Tibial artery (tissue), 4 donors: ENCODE measurements around the gene FAM131B.

Source experiments
- DNase-seq, 2 donors: peaks; one replicate each; pipeline ENCODE4 v3.0.0-alpha.2; 2019
- H3K27ac ChIP-seq, 2 donors: fragments of 200-600 bp; sonication (generic) in 1 of 2; 1 replicate in 1 of 2; 2 replicates in 1 of 2; pipeline ENCODE4 v1.5.1; 2018 to 2019; ENCODE audit warnings: mild to moderate bottlenecking in 1 of 2
- H3K27me3 ChIP-seq, 2 donors: fragments of 200-600 bp; sonication (generic) in 1 of 2; one replicate each; pipeline versions ENCODE4 v1.5.1 to v1.6.0; 2016 to 2019
- H3K36me3 ChIP-seq, 3 donors: fragments of 200-600 bp; sonication (generic) in 2 of 3; one replicate each; pipeline ENCODE4 v1.5.1; 2016 to 2019; ENCODE audit warnings: mild to moderate bottlenecking in 2 of 3
- H3K4me1 ChIP-seq, 4 donors: fragments of 200-600 bp; sonication (generic) in 2 of 4; 1 replicate in 3 of 4; 2 replicates in 1 of 4; pipeline ENCODE4 v1.5.1; 2016 to 2019
- H3K4me3 ChIP-seq, 2 donors: fragments of 200-600 bp; sonication (generic) in 1 of 2; 1 replicate in 1 of 2; 2 replicates in 1 of 2; pipeline ENCODE4 v1.5.1; 2018 to 2019; ENCODE audit warnings: mild to moderate bottlenecking in 2 of 2
- H3K9me3 ChIP-seq, 3 donors: fragments of 200-600 bp; sonication (generic) in 1 of 3; one replicate each; pipeline ENCODE4 v1.5.1; 2016 to 2019
- intact Hi-C: fragments of 100-400 bp; cut with DNase I; formaldehyde crosslinking; loops from one replicate; pipeline ENCODE4 v1.15.0; 2023; ENCODE audit warnings: low total_unique reads
- TF ChIP-seq, protein P1 (sequence below), 2 experiments: fragments of 200-600 bp in 1 of 2; fragments of 450-650 bp in 1 of 2; IDR thresholded peaks; one replicate each; pipeline ENCODE4 v1.5.1; 2017 to 2019; ENCODE audit warnings: antibody characterized with exemption in 2 of 2, mild to moderate bottlenecking in 1 of 2, moderate library complexity in 1 of 2

Gene FAM131B

DNA sequence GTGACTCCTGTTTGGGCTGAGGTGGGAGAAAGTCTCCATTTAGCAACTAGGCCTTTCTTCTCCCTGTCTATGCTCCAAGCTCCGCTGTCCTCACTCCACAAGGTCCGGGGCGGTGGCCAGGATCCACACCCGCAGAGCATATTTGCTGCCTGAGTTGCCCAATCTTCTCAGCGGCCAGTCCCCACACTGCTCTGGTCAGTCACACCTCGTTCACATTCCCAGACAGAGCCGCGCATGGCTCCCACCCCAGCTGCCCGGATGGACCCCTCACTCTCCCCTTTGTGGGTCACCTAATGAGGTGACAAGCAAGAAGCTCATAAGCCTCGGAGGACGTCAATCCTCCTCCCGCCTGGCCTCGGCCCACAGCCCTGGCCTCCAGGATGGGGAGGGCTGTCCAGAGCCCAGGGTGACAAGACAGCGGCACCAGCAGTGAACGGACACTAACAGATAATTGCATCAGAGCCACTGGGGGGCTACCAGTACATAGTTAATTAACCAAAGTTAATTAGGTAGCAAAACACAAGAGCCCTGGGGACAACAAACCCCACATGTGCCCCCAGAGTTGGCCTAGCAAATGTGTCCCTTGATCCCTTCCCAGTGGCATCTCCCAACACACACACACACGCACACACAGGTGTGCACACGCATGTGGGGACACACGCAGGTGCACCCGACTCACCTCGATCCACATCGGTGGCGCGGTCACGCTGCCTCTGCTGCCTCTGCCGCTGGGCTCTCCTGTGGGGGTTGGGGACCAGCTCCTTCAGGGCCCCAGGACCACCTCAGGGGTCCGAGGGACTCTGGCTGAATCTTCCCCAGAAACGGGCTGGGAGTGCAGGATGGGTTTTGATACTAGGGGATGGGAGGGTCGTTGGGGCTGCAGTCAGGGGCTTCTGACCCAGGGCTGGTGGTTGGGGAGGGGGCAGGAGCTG, 34.4 kb upstream of the FAM131B start:
- TF ChIP-seq, protein P1, sequence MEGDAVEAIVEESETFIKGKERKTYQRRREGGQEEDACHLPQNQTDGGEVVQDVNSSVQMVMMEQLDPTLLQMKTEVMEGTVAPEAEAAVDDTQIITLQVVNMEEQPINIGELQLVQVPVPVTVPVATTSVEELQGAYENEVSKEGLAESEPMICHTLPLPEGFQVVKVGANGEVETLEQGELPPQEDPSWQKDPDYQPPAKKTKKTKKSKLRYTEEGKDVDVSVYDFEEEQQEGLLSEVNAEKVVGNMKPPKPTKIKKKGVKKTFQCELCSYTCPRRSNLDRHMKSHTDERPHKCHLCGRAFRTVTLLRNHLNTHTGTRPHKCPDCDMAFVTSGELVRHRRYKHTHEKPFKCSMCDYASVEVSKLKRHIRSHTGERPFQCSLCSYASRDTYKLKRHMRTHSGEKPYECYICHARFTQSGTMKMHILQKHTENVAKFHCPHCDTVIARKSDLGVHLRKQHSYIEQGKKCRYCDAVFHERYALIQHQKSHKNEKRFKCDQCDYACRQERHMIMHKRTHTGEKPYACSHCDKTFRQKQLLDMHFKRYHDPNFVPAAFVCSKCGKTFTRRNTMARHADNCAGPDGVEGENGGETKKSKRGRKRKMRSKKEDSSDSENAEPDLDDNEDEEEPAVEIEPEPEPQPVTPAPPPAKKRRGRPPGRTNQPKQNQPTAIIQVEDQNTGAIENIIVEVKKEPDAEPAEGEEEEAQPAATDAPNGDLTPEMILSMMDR (IDR thresholded peaks at IDR 0.05): no peak
- intact Hi-C loops: no loop called here

DNA sequence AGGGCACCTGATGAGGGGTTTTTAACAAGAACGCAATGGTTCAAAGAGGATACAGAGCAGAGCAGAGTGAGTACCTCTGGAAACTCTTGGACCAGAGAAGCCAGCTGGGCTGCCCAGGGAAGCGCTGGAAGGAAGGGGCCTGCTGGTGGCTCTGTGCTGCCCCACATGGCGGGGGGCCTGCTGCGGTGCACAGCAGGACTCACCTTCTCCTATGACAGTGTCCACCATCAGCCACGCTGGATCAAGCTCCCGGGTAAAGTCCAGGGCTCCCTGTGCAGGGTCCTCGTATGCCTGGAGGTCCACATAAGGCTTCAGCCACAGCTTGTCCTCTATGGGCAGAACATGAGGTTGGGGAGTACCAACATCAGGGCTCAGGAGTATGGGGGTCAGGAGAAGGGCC, 33.7 kb upstream of the FAM131B start:
- Histone ChIP-seq H3K4me3 (no peak overlapping the region), H3K4me1 (peaks cover 3 to 36% (median 27%) of the 10 kb centered on the region in 4 donors), H3K36me3 (peaks cover 0 to 69% (median 16%) of the 10 kb centered on the region in 3 donors), H3K27ac (no peak overlapping the region), H3K27me3 (no peaks in the 10 kb centered on the region), H3K9me3 (no peaks in the 10 kb centered on the region)
- intact Hi-C loops: no loop called here
- peak in 1 of 2 donors; percentile 45 for DNase-seq
- TF ChIP-seq, protein P1 (IDR thresholded peaks at IDR 0.05): no peak

More for the DNA sequence above, 34.4 kb upstream of the FAM131B start:
- peak in 1 of 2 donors; percentile 72 for DNase-seq
- H3K36me3 ChIP-seq: peaks cover 0 to 69% (median 14%) of the 10 kb centered on the region in 3 donors
- no peaks in the 10 kb centered on the region for H3K9me3 ChIP-seq
- no peak overlapping the region for H3K27ac ChIP-seq
- no peaks in the 10 kb centered on the region for H3K27me3 ChIP-seq
- no peak overlapping the region for H3K4me3 ChIP-seq
- H3K4me1 ChIP-seq: peaks cover 0 to 29% (median 21%) of the 10 kb centered on the region in 4 donors

DNA sequence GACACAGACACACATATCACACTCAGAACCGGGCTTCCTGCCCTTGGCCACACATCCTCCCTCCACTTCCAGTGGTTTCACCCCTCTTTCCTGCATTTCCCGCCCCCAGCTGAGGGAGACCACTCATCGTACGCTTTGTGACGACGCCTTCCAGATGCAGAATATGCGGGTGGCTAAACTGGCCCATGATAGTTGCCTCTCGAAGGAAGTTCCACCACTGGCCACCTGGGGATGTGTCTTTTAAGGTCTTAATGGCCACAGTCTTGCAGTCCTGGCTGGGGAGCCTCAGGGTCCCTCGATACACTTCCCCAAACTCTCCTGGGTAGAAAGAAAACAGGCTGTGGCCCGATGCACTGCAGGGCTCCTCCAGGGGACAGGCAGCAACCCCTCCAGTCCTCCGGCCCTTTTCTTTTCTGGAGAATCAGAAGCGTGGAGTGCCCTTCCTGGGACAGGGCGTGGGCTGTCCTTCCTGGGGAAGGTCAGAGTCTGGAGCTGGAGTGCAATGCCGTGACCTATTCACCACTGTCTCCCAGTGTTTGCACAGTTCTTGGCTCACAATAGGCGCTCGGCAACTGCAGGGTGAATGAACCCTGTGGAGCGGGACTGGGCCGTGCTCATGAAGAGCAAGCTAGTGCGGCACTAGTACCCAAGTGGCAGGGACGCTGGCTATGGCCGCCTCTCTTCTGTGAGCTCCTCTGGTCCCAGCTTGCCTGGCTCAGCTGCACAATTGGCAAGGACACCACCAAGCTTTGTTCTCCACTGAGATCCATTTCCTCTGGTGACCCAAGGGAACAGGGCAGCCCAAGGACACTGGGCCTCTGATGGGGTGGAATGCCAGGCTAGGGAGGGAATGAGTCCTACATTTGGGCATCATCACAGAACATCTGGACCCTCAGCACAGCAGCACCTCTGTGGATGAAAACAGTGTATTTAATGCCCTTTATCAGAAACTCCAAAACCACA, 33.0 kb upstream of the FAM131B start:
- Histone ChIP-seq H3K4me1 (peaks cover 5 to 43% (median 34%) of the 10 kb centered on the region in 4 donors), H3K4me3 (no peak overlapping the region)
- peak in 1 of 2 donors; percentile 59 for DNase-seq

DNA sequence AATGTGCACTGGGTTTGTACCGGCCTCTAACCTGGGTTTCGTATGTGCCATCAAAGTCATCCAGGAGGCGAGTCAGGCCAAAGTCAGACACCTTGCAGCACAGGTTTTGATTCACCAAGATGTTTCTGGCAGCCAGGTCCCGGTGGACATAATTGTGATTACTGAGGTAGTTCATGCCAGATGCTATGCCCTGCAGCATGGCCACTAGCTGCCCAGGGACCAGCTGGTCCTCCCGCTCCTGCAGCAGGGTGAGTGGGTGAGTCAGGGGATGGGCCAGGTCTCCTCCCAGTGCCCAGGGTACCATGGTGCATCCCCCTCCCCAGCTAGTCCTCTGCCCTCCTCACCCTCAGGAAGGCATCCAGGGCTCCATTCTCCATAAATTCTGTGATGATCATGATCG, 32.3 kb upstream of the FAM131B start:
- DNase-seq: peak in 1 of 2 donors; percentile 55
- Histone ChIP-seq H3K36me3 (peaks cover 11 to 78% (median 30%) of the 10 kb centered on the region in 3 donors), H3K9me3 (no peaks in the 10 kb centered on the region), H3K4me3 (no peak overlapping the region), H3K27ac (no peak overlapping the region), H3K4me1 (peaks cover 5 to 50% (median 41%) of the 10 kb centered on the region in 4 donors), H3K27me3 (no peaks in the 10 kb centered on the region)
- TF ChIP-seq, protein P1 (IDR thresholded peaks at IDR 0.05): no peak
- intact Hi-C loops: no loop called here

More for the DNA sequence above, 33.0 kb upstream of the FAM131B start:
- Histone ChIP-seq H3K36me3 (peaks cover 4 to 73% (median 23%) of the 10 kb centered on the region in 3 donors), H3K27ac (no peak overlapping the region), H3K27me3 (no peaks in the 10 kb centered on the region), H3K9me3 (no peaks in the 10 kb centered on the region)
- TF ChIP-seq, protein P1 (IDR thresholded peaks at IDR 0.05): no peak
- intact Hi-C loops: no loop called here

DNA sequence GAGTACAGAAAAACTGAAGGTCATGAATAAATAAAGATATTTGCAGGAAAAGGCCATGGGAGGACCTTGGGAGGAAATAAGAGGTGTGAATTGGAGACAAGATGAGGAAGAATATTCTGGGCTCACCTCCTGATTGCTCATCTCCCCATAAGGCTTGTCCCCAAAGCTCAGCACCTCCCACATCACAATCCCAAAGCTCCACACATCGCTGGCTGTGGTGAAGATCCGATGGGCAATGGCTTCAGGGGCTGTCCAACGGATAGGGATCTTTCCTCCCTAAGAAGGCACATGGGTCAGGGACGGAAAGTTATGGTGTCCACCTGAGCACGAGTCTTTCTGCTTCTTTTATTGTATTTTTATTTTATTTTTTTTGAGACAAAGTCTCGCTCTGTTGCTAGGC, 31.6 kb upstream of the FAM131B start:
- peaks cover 18 to 78% (median 37%) of the 10 kb centered on the region in 3 donors for H3K36me3 ChIP-seq
- no peaks in the 10 kb centered on the region for H3K27me3 ChIP-seq
- H3K27ac ChIP-seq: no peak overlapping the region
- peaks cover 5 to 57% (median 45%) of the 10 kb centered on the region in 4 donors for H3K4me1 ChIP-seq
- DNase-seq: peak in 1 of 2 donors; percentile 48
- no peak overlapping the region for H3K4me3 ChIP-seq
- TF ChIP-seq, protein P1 (IDR thresholded peaks at IDR 0.05): no peak
- H3K9me3 ChIP-seq: no peaks in the 10 kb centered on the region
- intact Hi-C loops: no loop called here
